Activated CD8-positive, alpha-beta T cell treated with anti-CD3 and anti-CD28 coated beads, Interleukin-2, amount 10 ng/mL, durations not matched to agents 7 days and 5 days (primary cell): ENCODE data around the gene ADM2. TPM values are rescaled to one million over a fixed set of nuclear protein-coding genes. Genes with fewer than 3 reads are reported as not detected.

Experiments
- total RNA-seq, 2 experiments: library from RNA; stranded (reverse); gene quantifications; one replicate each; pipeline ENCODE4 v1.2.3, GENCODE V29; 2021

The ADM2 gene
- total RNA-seq, 2 experiments from 2014 or later, result 4.1 to 4.2 TPM

Other genes with a start within 250 kb of the ADM2 start
- 10 to 100 TPM; 53.2 to 58.1 TPM for gene TUBGCP6, start 236.5 kb upstream of the ADM2 start, total RNA-seq
- gene HDAC10, start 230.3 kb upstream of the ADM2 start, total RNA-seq, result 10 to 100 TPM; 71.4 to 75.9 TPM
- 1 to 10 TPM; 4.8 to 5.3 TPM for gene MAPK12, start 219.9 kb upstream of the ADM2 start, total RNA-seq
- 10 to 100 TPM; 10.4 to 11.8 TPM for gene MAPK11, start 211.2 kb upstream of the ADM2 start, total RNA-seq
- gene PLXNB2, start 173.9 kb upstream of the ADM2 start, total RNA-seq, result 10 to 100 TPM; 48.4 to 49.9 TPM
- gene DENND6B, start 154.5 kb upstream of the ADM2 start, total RNA-seq, result 1 to 10 TPM; 6.0 to 7.0 TPM
- gene PPP6R2, start 138.2 kb upstream of the ADM2 start, total RNA-seq, result 10 to 100 TPM; 62.1 to 64.9 TPM
- 100 to 1,000 TPM; 177 to 183 TPM for gene SBF1, start 6.5 kb upstream of the ADM2 start, total RNA-seq
- under 1 TPM in 1 of 2 experiments, not detected in 1; 0.40 TPM for gene MIOX, start 5.3 kb downstream of the ADM2 start, total RNA-seq
- gene LMF2, start 26.2 kb downstream of the ADM2 start, total RNA-seq, result 100 to 1,000 TPM; 119 to 132 TPM
- 100 to 1,000 TPM; 146 to 150 TPM for gene NCAPH2, start 26.7 kb downstream of the ADM2 start, total RNA-seq
- 10 to 100 TPM; 11.7 to 13.9 TPM for gene SCO2, start 44.1 kb downstream of the ADM2 start, total RNA-seq
- gene TYMP, start 48.5 kb downstream of the ADM2 start, total RNA-seq, result 10 to 100 TPM; 71.8 to 76.6 TPM
- 10 to 100 TPM; 10.6 to 12.0 TPM for gene KLHDC7B, start 64.4 kb downstream of the ADM2 start, total RNA-seq
- gene SYCE3, start 81.4 kb downstream of the ADM2 start, total RNA-seq, result not detected
- 10 to 100 TPM; 77.4 to 80.9 TPM for gene CPT1B, start 96.9 kb downstream of the ADM2 start, total RNA-seq
- gene CHKB, start 101.3 kb downstream of the ADM2 start, total RNA-seq, result 100 to 1,000 TPM in 1 of 2 experiments, 10 to 100 TPM in 1; 98.9 to 101 TPM
- under 1 TPM; 0.29 to 0.31 TPM for gene MAPK8IP2, start 119.2 kb downstream of the ADM2 start, total RNA-seq
- gene ARSA, start 146.6 kb downstream of the ADM2 start, total RNA-seq, result 10 to 100 TPM; 28.8 to 35.1 TPM
- gene SHANK3, start 191.3 kb downstream of the ADM2 start, total RNA-seq, result under 1 TPM in 1 of 2 experiments, not detected in 1; 0.05 TPM